GM18909 (cell line): ENCODE data around the gene TEX47.

Experiments
- ATAC-seq: cut with Tn5 transposase; IDR thresholded peaks from one replicate; pipeline ENCODE4 v1.9.1; 2021; ENCODE audit warnings: mild to moderate bottlenecking; ENCODE audit not compliant: unreplicated experiment, poor library complexity

TEX47 gene

GRCh38 chr7:88795553-88795952, at the start of gene TEX47:
TSS of gene TEX47 (minus strand) at chr7:88795737. CDS start at chr7:88794942, 795 bp downstream.
- ATAC-seq = no peak

GRCh38 chr7:88845091-88845490, 49.6 kb upstream of the TEX47 start:
- ATAC-seq = no peak

DNA sequence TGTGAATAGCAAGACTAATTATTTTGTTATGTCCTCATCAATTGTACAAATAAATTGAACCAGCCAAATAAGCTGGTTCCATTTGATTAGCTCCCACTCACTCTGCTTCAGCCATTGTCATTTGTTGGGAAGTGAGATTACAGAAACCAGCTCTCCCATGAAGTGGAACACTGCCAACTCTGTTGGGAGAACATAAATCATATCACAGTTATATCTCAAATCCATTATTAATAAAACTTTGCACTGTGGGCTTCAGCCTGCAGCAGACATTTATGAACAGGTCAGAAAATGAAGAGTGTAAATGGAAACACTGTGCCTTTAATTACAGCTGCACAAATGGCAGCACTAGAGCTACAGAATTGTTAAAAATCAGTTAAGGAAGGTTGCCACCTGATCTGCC, 46.7 kb upstream of the TEX47 start:
- no peak for ATAC-seq

DNA sequence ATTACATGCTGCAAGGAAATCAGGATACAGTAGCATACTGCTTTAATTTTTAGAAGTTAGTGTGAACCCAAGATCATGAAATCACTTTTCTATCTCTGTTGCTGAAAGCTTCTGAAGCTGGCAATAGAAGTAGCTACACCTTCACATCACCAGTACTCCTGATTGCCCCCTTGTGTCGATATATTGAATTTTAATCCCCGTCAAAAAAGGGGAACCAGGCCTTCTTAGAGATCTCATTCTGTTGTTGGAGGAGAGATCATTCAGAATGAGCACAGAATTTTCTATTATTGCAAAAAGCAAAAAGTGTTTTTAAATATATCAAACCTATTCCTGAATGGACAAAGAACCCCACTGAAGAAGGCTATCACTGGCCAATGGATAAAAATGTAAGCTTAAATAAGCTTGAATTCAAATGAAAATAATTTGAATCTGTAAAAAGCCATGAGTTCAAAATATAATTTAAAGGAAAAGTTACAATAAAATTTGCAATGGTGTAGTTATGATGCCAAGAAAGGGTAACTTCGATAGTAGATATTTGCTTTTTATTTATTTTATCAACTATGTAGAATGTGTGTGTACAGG, 39.7 kb upstream of the TEX47 start:
- peak; percentile 89 for ATAC-seq

- no peak for ATAC-seq
Observed at GRCh38 chr7:88826222-88826621, 30.7 kb upstream of the TEX47 start.

GRCh38 chr7:88818552-88818951, 23.0 kb upstream of the TEX47 start:
- ATAC-seq = no peak

GRCh38 chr7:88806280-88807037, 10.9 kb upstream of the TEX47 start:
- no peak for ATAC-seq

DNA sequence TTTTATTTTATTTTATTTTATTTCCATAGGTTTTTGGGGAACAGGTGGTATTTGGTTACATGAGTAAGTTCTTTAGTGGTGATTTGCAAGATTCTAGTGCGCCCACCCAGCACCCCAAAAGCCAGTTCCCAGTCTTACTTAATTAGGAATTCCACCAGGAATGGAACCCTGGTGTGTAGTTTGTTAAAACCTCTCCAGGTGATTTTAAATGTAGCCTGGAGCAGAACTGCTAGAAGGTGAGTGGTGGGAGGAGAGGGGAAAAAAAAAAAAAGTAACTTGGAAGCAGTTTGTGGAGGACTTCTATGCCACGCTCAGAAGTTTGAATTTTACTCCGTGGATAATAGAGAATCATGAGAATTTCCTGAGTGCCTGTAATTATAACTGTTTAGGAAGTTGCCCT, 5.5 kb upstream of the TEX47 start:
- no peak for ATAC-seq

- no peak for ATAC-seq
Observed at GRCh38 chr7:88792361-88792760, 3.2 kb downstream of the TEX47 start.

GRCh38 chr7:88791891-88792290, 3.6 kb downstream of the TEX47 start:
- ATAC-seq = no peak

GRCh38 chr7:88789480-88790064, 6.0 kb downstream of the TEX47 start:
- ATAC-seq = no peak

GRCh38 chr7:88787777-88788176, 7.8 kb downstream of the TEX47 start:
- ATAC-seq = no peak

DNA sequence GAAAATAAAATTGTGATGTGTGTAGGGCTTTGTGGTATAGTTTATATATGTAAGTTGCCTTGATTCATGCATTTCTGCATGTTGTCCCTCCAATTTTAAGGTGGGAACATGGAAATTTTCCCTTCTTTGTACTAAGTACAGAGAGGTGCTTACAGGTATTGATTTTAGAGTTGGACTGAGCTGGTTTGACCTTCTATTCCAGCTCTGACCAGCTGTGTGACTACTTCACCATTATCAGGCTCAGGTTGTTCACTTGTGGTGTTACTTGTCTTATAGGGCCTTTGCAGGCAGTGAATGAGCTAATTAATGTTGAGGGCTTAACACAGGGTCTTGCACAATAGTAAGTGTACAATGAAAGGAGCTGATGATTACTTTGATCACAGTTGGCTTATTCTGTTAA, 19.7 kb downstream of the TEX47 start:
- no peak for ATAC-seq

DNA sequence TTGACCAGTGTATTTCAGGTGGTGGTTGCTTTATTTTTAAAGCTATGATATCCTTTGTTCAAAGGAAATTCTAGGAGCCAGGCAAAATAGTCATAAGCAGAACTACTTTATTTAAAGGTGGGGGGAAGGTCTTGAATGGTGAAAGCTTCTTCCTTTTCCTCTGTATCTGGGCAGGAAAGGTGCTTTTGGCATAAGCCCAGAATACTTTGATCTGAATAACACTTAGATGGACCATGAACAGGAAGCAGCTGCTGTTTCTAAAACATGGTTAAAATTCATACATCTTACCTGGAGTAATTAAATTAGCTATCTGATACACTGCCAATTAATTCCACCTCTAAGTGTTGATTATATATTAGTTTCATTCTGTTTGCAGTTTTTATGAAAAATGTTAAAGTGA, 22.8 kb downstream of the TEX47 start:
- ATAC-seq = no peak

DNA sequence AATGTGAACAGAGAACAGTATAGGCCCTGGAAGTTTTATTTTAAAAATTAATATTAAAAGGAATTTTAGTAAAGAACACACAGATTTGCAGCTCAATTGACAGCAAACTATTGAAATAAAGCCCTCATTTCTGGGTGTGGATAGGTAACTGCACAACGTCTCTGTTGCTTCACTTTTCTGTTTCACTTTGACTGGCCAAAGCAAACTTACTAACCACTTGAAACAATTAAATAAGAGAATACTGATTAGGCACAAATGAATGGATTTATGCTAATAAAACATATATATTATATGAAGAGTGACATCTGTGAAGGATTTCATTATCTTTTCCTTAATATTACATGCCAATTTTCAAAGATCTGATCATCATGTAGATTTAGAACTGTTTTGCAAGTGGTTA, 24.1 kb downstream of the TEX47 start:
- ATAC-seq = peak; percentile 62

DNA sequence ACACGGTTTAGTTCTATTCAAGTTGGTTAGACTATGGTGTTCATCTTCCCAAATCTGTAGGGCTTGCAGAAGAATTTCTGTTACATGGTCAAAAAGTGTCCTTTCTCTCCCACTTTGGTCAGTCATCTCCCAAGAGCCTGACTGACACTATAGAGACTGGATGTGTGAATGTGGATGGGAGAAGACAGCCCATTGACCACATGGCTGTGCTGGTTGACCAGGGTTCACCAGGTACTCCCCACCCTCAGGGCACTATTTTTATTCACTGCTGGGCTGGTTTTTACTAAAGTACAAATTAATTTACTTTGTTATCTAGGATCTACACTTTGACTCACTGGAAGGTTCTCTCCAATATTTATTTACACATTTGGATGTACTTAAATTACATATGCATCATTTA, 33.8 kb downstream of the TEX47 start:
- ATAC-seq = no peak

DNA sequence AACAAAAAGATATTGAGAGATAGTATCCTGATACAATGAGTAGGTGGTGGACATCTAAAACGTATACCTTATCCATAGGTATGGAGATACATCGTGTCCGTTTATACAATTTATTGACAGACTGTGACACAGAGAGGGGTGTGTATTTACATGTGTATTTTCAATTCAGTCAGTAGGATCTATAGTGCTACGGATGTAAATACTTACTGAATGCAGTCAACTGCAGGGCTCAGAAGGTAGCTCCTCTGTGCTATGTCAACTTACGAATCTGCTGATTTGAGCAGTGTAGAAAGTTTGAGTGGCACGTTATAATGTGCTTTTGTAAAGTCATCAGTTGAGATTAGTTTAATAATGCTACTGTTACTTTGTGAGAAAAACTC, 35.4 kb downstream of the TEX47 start:
- ATAC-seq = no peak

- no peak for ATAC-seq
Observed at GRCh38 chr7:88759230-88760135, 36.1 kb downstream of the TEX47 start, which contains the start of gene ZNF804B. TSS of gene ZNF804B (plus strand) at chr7:88759700. CDS start at chr7:88759977, 277 bp downstream.

- no peak for ATAC-seq
Observed at GRCh38 chr7:88758381-88759229, 36.9 kb downstream of the TEX47 start.

- ATAC-seq = no peak
Observed at GRCh38 chr7:88757371-88757770, 38.2 kb downstream of the TEX47 start.
